Right lobe of liver (tissue), 4 donors: Measurements from ENCODE around the gene MUC6.
"Not testable (repeated sequence)": the region's sequence is repeated elsewhere in the genome, so short reads cannot be mapped to it uniquely, and the experiment has no call there.

Experiments
- CTCF ChIP-seq, 4 donors: fragments of 200-600 bp in 3 of 4; fragments of 450-650 bp in 1 of 4; IDR thresholded peaks; one replicate each; pipeline versions ENCODE4 v1.5.1 to v1.8.0; 2016 to 2022; ENCODE audit warnings: antibody characterized with exemption in 4 of 4, mild to moderate bottlenecking in 2 of 4
- POLR2A ChIP-seq: fragments of 450-650 bp; IDR thresholded peaks from one replicate; pipeline ENCODE4 v1.6.1; 2017; ENCODE audit warnings: antibody characterized with exemption, mild to moderate bottlenecking
- donor health status: DM: no; HTN: no; CAD: no.
- donor health status: DM: no; HTN: no; CAD: no.
- donor health status: DM: no; HTN: yes; CAD: no.

- TF ChIP-seq CTCF (IDR thresholded peaks at IDR 0.05); POLR2A: not testable (repeated sequence)
Measured at GRCh38 chr11:1016610-1017126, 19.9 kb downstream of the MUC6 start.
